Transverse colon (tissue), 4 donors: Measurements from ENCODE around the gene ANKRD36C. TPM values are rescaled to one million over a fixed set of nuclear protein-coding genes. Genes with fewer than 3 reads are reported as not detected.
"Not testable (repeated sequence)": the region's sequence is repeated elsewhere in the genome, so short reads cannot be mapped to it uniquely, and the experiment has no call there.

Experiments used
- DNase-seq: peaks from one replicate; pipeline ENCODE4 v3.0.0-alpha.2; 2019
- H3K27ac ChIP-seq, 4 donors: fragments of 200-600 bp; sonication (generic); 2 replicates each; pipeline ENCODE4 v1.5.1; 2016 to 2018; ENCODE audit warnings: inconsistent platforms in 4 of 4
- H3K27me3 ChIP-seq: fragments of 200-600 bp; sonication (generic); 2 replicates; pipeline ENCODE4 v1.5.1; 2017; ENCODE audit warnings: inconsistent platforms
- H3K36me3 ChIP-seq, 4 donors: fragments of 200-600 bp; sonication (generic); 2 replicates each; pipeline ENCODE4 v1.5.1; 2017 to 2019; ENCODE audit warnings: inconsistent platforms in 4 of 4
- H3K4me1 ChIP-seq, 4 donors: fragments of 200-600 bp; sonication (generic); 2 replicates each; pipeline ENCODE4 v1.5.1; 2017 to 2020; ENCODE audit warnings: inconsistent platforms in 4 of 4
- H3K4me3 ChIP-seq, 4 donors: fragments of 200-600 bp; sonication (generic); 1 replicate in 1 of 4; 2 replicates in 3 of 4; pipeline versions ENCODE4 v1.5.1 to v1.6.1; 2017 to 2019; ENCODE audit warnings: inconsistent platforms in 4 of 4
- H3K9me3 ChIP-seq, 2 donors: fragments of 200-600 bp; sonication (generic); 2 replicates each; pipeline ENCODE4 v1.5.1; 2017 to 2019; ENCODE audit warnings: inconsistent platforms in 2 of 2
- EP300 ChIP-seq: sonication (generic); formaldehyde crosslinking; IDR thresholded peaks from one replicate; pipeline ENCODE4 v1.6.1; 2017; ENCODE audit warnings: antibody characterized with exemption, low read depth
- POLR2A ChIP-seq: fragments of 450-650 bp; IDR thresholded peaks from one replicate; pipeline ENCODE4 v1.6.1; 2016; ENCODE audit warnings: antibody characterized with exemption, mild to moderate bottlenecking, moderate library complexity
- POLR2AphosphoS5 ChIP-seq, 3 donors: sonication (generic); formaldehyde crosslinking; IDR thresholded peaks; one replicate each; pipeline ENCODE4 v1.6.1; 2016; ENCODE audit warnings: antibody characterized with exemption in 3 of 3
- WGBS, 2 donors: methylation state at CpG; one replicate each; pipeline ENCODE4 v1.1.5; 2018; ENCODE audit warnings: low coverage in 1 of 2; 5-methylcytosine and 5-hydroxymethylcytosine counted together
- in situ Hi-C, 4 donors: fragments of 200-750 bp; cut with MboI; loops; one replicate each; pipeline versions ENCODE4 v1.15.0 to v1.15.1; 2017; ENCODE audit warnings: low sequenced_read_pairs in 3 of 4, low pct_ligation_motif_present in 1 of 4, low pct_unique_long_range_greater_than_20kb in 1 of 4
- intact Hi-C: fragments of 100-400 bp; cut with DNase I; formaldehyde crosslinking; loops from one replicate; pipeline ENCODE4 v1.15.1; 2023; ENCODE audit warnings: low total_unique reads
- total RNA-seq, 4 donors: library from RNA; depleted of rRNA; stranded (reverse); fragments of >200 nt; gene quantifications; one replicate each; pipeline ENCODE4 v1.1.0, GENCODE V29; 2016
- TF ChIP-seq, protein P1 (sequence below), 5 experiments: fragments of 200-600 bp in 3 of 5; fragments of 450-650 bp in 2 of 5; sonication (generic) in 3 of 5; IDR thresholded peaks; 1 replicate in 2 of 5; 2 replicates in 3 of 5; pipeline ENCODE4 v1.5.1; 2016 to 2017; ENCODE audit warnings: antibody characterized with exemption in 5 of 5, inconsistent platforms in 3 of 5, mild to moderate bottlenecking in 2 of 5, moderate library complexity in 1 of 5

The ANKRD36C gene
- total RNA-seq, 4 donors from 2014 or later: 38.6 to 81.2 (median 60.0) TPM

DNA sequence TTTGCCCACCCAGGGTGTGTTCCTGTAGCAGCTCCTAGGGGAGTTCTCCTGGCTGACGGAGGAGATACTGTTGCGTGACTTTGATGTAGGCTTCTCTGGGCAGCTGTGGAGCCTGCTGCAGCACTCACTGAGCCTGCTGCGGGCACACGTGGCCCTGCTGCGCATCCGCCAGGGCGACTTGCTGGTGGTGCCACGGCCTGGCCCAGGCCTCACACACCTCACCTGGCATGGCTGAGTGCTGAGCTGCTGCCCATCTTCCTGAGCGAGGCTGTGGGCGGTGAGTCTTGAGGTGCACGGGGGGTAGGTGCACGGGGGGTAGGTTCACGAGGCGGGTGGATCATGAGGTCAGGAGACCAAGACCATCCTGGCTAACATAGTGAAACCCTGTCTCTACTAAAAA is 191.7 kb downstream of the ANKRD36C start:
- intact Hi-C loops (no loop called here), in situ Hi-C loops (no loop called here)
- 95% methylated on average over 14 of the region's 14 CpGs; no CpG with 5 or more reads in 1 of the 2 donors for WGBS, 2 donors
- no peaks in the 10 kb centered on the region for H3K4me1 ChIP-seq
- H3K9me3 ChIP-seq: peaks cover 0 to 1% of the 10 kb centered on the region in 2 donors
- H3K36me3 ChIP-seq: no peaks in the 10 kb centered on the region
- no peaks in the 10 kb centered on the region for H3K27me3 ChIP-seq
- no peak for TF ChIP-seq POLR2AphosphoS5 (IDR thresholded peaks at IDR 0.05)
- no peak for TF ChIP-seq POLR2A
- TF ChIP-seq, protein P1, sequence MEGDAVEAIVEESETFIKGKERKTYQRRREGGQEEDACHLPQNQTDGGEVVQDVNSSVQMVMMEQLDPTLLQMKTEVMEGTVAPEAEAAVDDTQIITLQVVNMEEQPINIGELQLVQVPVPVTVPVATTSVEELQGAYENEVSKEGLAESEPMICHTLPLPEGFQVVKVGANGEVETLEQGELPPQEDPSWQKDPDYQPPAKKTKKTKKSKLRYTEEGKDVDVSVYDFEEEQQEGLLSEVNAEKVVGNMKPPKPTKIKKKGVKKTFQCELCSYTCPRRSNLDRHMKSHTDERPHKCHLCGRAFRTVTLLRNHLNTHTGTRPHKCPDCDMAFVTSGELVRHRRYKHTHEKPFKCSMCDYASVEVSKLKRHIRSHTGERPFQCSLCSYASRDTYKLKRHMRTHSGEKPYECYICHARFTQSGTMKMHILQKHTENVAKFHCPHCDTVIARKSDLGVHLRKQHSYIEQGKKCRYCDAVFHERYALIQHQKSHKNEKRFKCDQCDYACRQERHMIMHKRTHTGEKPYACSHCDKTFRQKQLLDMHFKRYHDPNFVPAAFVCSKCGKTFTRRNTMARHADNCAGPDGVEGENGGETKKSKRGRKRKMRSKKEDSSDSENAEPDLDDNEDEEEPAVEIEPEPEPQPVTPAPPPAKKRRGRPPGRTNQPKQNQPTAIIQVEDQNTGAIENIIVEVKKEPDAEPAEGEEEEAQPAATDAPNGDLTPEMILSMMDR (IDR thresholded peaks at IDR 0.05): no peak
- no peak for TF ChIP-seq EP300
- no peak for DNase-seq
- no peak overlapping the region for H3K27ac ChIP-seq
- no peak overlapping the region for H3K4me3 ChIP-seq

DNA sequence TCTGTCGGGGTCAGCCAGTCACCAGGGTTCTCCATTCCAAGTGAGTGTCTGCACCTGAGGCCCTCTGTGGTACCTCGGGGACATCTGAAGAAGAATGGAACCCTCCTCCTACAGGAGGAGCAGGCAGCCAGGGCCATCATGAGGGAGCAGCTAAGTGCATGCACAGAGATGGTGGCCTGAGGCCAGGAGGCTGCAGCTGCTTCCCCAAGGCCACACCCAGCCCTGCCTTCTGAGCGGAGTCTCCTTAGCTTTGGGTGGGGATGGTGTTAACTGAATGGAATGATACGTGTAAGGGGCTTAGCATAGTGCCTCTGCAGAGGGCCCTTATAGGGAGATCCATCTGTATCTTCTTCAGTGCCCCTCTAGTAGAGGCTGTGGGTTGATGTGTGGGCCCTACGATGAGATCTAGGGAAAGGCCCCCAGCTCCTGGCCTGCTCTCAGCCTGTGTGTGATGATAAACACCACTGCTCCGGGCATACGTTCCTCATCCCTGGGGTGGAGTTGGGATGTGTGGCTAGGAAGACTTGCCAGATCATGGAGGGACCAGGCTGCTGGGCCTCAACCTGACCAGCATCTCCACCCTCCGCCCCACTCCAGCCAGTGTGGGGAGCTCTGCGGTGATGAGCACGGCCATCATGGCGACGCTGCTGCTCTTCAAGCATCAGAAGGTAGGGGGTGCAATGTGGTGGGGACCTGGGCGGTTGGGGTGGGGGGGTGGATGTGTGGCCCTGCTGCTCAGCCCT is 192.3 kb downstream of the ANKRD36C start:
- in situ Hi-C loops, intact Hi-C loops, H3K9me3 ChIP-seq, H3K4me1 ChIP-seq, DNase-seq, H3K36me3 ChIP-seq, H3K27ac ChIP-seq, H3K27me3 ChIP-seq, H3K4me3 ChIP-seq: not testable (repeated sequence)
- 60 to 84% methylated on average over 2 to 13 of the region's 13 CpGs for WGBS, 2 donors

DNA sequence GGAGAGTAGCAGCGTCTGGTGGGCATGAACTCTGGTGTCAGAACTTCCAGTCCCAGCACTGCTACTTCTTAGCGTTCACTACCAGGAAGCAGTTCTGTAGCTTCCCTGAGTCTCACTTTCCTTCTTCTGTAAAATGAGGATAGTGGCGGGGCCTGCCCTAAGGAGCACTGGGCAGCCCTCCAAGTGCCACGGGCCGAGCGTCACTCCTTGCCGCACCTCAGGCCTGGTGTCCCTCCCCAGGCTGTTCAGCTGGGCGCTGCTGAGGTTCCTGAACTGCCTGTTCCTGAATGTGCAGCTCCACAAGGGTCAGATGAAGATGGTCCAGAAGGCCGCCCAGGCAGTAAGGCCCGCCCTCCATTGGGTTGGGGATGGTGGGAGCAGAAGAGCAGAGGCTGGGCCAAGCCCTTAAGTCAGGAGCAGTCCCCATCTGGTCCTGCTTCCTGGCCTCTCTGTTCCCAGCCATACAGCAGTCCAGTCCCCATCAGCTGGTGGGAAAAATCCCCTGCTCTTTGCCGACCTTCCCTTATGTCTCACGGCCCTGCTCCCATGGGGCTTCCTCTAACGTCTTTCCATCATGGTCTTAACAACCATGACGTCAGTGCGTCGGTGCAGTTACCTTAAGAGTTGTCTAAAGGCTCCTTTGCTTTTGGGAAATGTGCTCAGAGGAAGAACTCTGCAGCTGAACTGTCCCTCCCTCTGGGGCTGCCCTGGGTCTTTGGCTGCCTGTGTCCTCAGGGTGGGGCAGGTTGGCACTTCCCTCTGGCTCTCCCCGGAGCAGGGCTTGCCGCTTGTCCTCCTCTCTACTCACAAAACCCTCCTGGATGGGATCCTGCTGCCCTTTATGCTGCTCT is 195.2 kb downstream of the ANKRD36C start:
- H3K36me3 ChIP-seq, in situ Hi-C loops, H3K4me3 ChIP-seq, intact Hi-C loops, H3K27ac ChIP-seq, H3K9me3 ChIP-seq, DNase-seq, H3K4me1 ChIP-seq, H3K27me3 ChIP-seq: not testable (repeated sequence)
- no CpG with 5 or more reads among the region's 18 CpGs for WGBS, 2 donors

DNA sequence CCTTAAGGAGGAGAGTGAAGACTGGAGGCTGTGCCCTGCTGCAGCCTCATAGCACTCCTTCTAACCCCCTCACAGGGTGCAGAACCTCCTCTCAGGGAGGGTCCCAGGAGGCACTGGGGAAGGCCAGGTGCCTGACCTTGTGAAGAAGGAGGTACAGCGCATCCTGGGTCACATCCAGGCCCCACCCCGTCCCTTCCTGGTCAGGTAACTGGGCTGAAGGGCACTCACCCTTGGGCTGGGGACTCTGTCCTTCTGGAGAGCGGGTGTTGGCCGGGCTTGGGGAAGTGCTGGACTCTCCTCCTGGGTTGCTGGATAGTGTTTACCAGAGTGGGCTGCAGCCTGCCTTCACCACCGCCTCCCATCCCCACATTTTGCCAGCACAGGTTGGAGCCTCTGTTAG is 197.7 kb downstream of the ANKRD36C start:
- DNase-seq, H3K27ac ChIP-seq, in situ Hi-C loops, intact Hi-C loops, H3K36me3 ChIP-seq, H3K9me3 ChIP-seq, H3K27me3 ChIP-seq, H3K4me1 ChIP-seq, H3K4me3 ChIP-seq: not testable (repeated sequence)
- no CpG with 5 or more reads among the region's 5 CpGs for WGBS, 2 donors

DNA sequence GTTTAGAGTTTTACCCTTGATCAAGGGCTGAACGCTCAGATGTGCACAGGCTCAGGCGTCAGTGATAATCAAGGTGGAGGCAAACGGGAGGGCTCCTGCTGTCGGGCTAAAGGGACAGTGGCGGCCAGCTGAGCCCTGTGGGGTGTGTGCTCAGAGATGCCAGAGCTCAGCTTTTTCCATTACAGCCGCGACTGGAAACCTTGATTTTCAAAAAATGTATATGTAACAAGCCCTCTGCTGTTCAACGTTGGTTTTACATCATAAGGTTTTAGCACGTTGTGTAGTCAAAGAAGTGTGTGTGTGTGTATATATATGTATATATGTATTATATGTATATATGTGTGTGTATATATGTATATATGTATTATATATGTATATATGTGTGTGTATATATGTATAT is 201.4 kb downstream of the ANKRD36C start:
- no CpG with 5 or more reads among the region's 9 CpGs for WGBS, 2 donors
- H3K4me1 ChIP-seq, intact Hi-C loops, in situ Hi-C loops, H3K36me3 ChIP-seq, DNase-seq, H3K9me3 ChIP-seq, H3K27me3 ChIP-seq, H3K4me3 ChIP-seq, H3K27ac ChIP-seq: not testable (repeated sequence)

DNA sequence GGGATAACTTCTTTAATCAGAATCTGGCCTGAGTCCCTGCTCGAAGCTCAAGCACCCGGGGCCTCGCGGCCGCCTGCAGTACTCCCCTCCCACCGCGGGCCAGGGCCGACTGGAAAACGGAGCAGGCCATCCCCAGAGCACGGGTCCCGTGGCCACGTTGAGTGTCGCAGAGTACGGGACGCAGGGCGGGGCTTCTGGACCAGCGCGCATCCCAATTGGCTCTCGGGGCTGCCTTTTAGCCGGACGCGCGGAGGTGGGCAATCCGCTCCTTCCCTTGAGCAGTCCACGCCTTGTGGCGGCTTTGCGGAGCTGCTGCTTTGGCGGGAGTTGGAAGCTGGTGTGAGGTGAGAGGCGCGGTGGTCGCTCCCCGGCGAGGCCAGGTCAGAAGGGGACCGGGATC is 202.2 kb downstream of the ANKRD36C start:
- in situ Hi-C loops, DNase-seq, H3K4me3 ChIP-seq, H3K9me3 ChIP-seq, H3K27ac ChIP-seq, H3K36me3 ChIP-seq, H3K4me1 ChIP-seq, intact Hi-C loops, H3K27me3 ChIP-seq: not testable (repeated sequence)
- WGBS, 2 donors: no CpG with 5 or more reads among the region's 34 CpGs

DNA sequence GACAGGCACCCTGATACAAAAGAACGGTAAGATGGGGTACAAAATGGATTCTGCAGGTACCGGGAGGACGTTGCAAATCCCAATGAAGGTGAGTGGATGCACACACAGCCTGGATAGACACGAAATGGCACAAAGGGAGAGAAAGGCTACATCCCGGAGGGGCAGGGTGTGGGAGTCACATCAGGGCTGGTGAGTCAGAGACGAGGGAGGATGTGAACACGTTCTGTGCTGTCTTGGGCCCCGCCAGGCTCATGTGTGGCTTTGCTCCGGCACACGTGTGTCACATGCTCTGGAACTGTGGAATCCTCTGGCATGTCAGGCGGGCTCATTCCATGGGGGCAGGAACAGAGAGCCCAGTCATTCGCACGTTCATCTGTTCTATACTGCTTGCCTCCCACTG is 203.0 kb downstream of the ANKRD36C start:
- H3K4me3 ChIP-seq, H3K4me1 ChIP-seq, in situ Hi-C loops, H3K27me3 ChIP-seq, H3K9me3 ChIP-seq, H3K27ac ChIP-seq, H3K36me3 ChIP-seq, intact Hi-C loops, DNase-seq: not testable (repeated sequence)
- WGBS, 2 donors: no CpG with 5 or more reads among the region's 13 CpGs
